ENCODE results near the gene COLGALT1.
"Not testable (repeated sequence)": the region's sequence is repeated elsewhere in the genome, so short reads cannot be mapped to it uniquely, and the experiment has no call there.

Gene COLGALT1

GRCh38 chr19:17580470-17581144 is 25.2 kb downstream of the COLGALT1 start:
- Mint-ChIP-seq H3K9me3 (no peaks in the 10 kb centered on the region), H3K27ac (no peak overlapping the region), H3K36me3 (peaks cover 44% of the 10 kb centered on the region), H3K27me3 (no peaks in the 10 kb centered on the region), H3K4me3 (no peak overlapping the region), H3K4me1 (peaks cover 7% of the 10 kb centered on the region)
- CTCF ChIA-PET, result no interaction called here
- DNase-seq, result no peak

DNA sequence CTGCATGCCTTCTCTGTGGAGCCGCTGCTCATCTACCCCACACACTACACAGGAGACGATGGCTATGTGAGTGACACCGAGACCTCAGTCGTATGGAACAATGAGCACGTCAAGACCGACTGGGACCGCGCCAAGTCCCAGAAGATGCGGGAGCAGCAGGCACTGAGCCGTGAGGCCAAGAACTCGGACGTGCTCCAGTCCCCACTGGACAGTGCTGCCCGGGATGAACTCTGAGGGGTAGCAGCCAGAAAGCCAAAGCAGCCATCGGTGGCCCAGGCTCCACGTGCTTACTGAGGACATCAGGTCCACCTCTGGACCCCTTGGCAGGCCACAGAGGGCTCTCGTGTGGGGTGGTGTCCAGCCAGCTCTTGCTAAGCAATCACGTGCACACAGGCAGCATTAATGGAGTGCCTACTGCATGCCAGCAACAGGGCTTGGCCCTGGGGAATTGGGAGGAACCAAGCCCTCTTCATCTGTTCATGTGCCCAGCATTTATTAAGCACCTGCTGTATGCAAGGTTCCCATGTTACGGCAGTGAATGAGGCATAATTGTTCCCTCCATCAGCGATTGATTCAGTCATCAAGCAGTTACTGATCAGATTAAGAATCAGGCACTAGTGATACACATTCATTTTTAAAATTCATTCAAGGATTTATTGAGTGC is 25.9 kb downstream of the COLGALT1 start:
- Mint-ChIP-seq H3K4me1 (peaks cover 7% of the 10 kb centered on the region), H3K9me3 (no peaks in the 10 kb centered on the region), H3K4me3 (no peak overlapping the region), H3K27me3 (no peaks in the 10 kb centered on the region), H3K36me3 (peaks cover 37% of the 10 kb centered on the region), H3K27ac (no peak overlapping the region)
- CTCF ChIA-PET, result no interaction called here
- no peak for DNase-seq

GRCh38 chr19:17582613-17583012 is 27.2 kb downstream of the COLGALT1 start:
- no peaks in the 10 kb centered on the region for H3K27me3 Mint-ChIP-seq
- no peak for DNase-seq
- CTCF ChIA-PET, result no interaction called here
- peaks cover 32% of the 10 kb centered on the region for H3K36me3 Mint-ChIP-seq
- no peak overlapping the region for H3K27ac Mint-ChIP-seq
- peaks cover 7% of the 10 kb centered on the region for H3K4me1 Mint-ChIP-seq
- no peaks in the 10 kb centered on the region for H3K9me3 Mint-ChIP-seq
- no peak overlapping the region for H3K4me3 Mint-ChIP-seq

GRCh38 chr19:17584132-17584531 is 28.7 kb downstream of the COLGALT1 start:
- peaks cover 7% of the 10 kb centered on the region for H3K4me1 Mint-ChIP-seq
- H3K27me3 Mint-ChIP-seq, result no peaks in the 10 kb centered on the region
- CTCF ChIA-PET, result no interaction called here
- H3K27ac Mint-ChIP-seq, result no peak overlapping the region
- H3K4me3 Mint-ChIP-seq, result no peak overlapping the region
- no peaks in the 10 kb centered on the region for H3K9me3 Mint-ChIP-seq
- DNase-seq, result no peak
- H3K36me3 Mint-ChIP-seq, result peaks cover 29% of the 10 kb centered on the region

DNA sequence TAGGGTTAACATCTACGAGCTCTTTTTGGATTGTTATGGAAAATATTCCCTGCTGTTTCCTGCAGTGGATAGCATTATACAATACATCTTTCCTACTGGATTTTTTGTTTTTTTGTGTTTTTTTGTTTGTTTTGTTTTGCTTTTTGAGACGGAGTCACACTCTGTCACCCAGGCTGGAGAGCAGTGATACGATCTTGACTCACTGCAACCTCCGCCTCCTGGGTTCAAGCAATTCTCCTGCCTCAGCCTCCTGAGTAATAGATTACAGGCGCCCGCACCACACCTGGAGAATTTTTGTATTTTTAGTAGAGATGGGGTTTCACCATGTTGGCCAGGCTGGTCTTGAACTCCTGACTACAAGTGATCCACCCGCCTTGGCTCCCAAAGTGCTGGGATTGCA is 29.9 kb downstream of the COLGALT1 start:
- H3K9me3 Mint-ChIP-seq, H3K4me1 Mint-ChIP-seq, DNase-seq, CTCF ChIA-PET, H3K27me3 Mint-ChIP-seq, H3K4me3 Mint-ChIP-seq, H3K27ac Mint-ChIP-seq: not testable (repeated sequence)
- peaks cover 16% of the 10 kb centered on the region for H3K36me3 Mint-ChIP-seq

DNA sequence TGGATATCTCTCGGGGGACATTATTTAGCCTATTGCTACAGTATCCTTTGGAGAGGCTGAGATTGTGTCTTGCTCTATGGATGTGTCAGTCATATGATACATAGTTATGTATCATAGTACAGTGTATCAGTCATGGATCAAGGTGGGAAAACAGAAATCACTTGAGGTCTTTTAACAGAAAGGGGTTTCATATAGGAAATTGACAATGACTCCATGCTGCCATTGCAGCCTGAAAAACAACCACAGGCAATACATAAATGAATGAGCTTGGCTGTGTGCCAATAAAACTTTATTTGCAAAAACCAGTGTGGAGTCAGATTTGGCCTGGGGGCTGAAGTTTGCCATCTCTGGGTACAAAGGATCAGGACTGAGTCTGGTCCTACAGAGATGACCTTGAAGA is 35.4 kb downstream of the COLGALT1 start:
- Mint-ChIP-seq H3K27me3 (peaks cover 10% of the 10 kb centered on the region), H3K4me3 (no peak overlapping the region), H3K36me3 (no peaks in the 10 kb centered on the region), H3K9me3 (no peaks in the 10 kb centered on the region), H3K27ac (no peak overlapping the region), H3K4me1 (no peaks in the 10 kb centered on the region)
- CTCF ChIA-PET, result no interaction called here
- no peak for DNase-seq

DNA sequence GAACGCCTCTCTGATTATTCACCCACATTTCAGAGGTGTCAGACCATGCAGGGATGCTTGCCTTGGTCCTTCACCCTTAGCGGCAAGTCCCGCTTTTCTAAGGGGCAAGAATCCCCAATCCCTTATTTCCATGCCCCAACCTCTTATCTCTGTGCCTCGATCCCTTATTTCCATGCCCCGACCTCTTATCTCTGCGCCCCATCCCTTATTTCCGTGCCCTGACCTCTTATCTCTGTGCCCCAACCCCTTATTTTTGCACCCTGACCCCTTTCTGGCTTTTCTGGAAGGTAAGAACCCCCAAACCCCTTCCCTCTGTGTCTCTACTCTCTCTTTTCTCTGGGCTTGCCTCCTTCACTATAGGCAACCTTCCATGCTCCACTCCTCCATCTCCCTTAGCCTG is 38.8 kb downstream of the COLGALT1 start:
- H3K27me3 Mint-ChIP-seq, result peaks cover 12% of the 10 kb centered on the region
- DNase-seq, H3K27ac Mint-ChIP-seq, H3K9me3 Mint-ChIP-seq, H3K4me3 Mint-ChIP-seq, CTCF ChIA-PET, H3K4me1 Mint-ChIP-seq, H3K36me3 Mint-ChIP-seq: not testable (repeated sequence)

GRCh38 chr19:17598063-17598462 is 42.6 kb downstream of the COLGALT1 start:
- H3K4me1 Mint-ChIP-seq, CTCF ChIA-PET, DNase-seq, H3K36me3 Mint-ChIP-seq, H3K4me3 Mint-ChIP-seq, H3K27ac Mint-ChIP-seq, H3K9me3 Mint-ChIP-seq: not testable (repeated sequence)
- peaks cover 33% of the 10 kb centered on the region for H3K27me3 Mint-ChIP-seq

GRCh38 chr19:17598953-17599352 is 43.5 kb downstream of the COLGALT1 start:
- Mint-ChIP-seq H3K4me3 (no peak overlapping the region), H3K36me3 (no peaks in the 10 kb centered on the region), H3K4me1 (peaks cover 6% of the 10 kb centered on the region), H3K9me3 (no peaks in the 10 kb centered on the region), H3K27me3 (peaks cover 42% of the 10 kb centered on the region), H3K27ac (no peak overlapping the region)
- DNase-seq, result no peak
- CTCF ChIA-PET, result no interaction called here

- peaks cover 6% of the 10 kb centered on the region for H3K4me1 Mint-ChIP-seq
- H3K27ac Mint-ChIP-seq, result no peak overlapping the region
- H3K9me3 Mint-ChIP-seq, result no peaks in the 10 kb centered on the region
- CTCF ChIA-PET, result no interaction called here
- H3K4me3 Mint-ChIP-seq, result no peak overlapping the region
- no peak for DNase-seq
- peaks cover 51% of the 10 kb centered on the region for H3K27me3 Mint-ChIP-seq
- H3K36me3 Mint-ChIP-seq, result no peaks in the 10 kb centered on the region
Observed at GRCh38 chr19:17599780-17600179, 44.3 kb downstream of the COLGALT1 start.

DNA sequence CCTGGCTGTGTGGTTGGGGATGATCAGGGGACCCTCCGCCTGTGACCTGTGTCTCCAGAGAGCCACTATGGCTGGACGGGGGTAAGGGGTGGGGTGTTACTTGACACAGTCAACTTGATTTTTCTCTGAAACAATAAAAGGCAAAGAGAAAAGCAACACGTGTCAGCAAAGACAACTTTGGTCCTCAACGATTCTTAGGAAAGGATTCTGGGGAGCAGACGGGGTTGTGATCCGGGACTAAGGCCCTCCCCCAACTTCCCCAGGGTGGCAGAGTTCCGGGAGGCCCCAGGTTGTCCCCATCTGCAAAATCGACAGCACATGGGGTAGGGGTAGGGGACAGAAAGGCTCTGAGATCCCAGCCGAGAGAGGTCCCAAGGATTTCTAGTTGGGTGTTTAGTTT is 46.2 kb downstream of the COLGALT1 start:
- peaks cover 60% of the 10 kb centered on the region for H3K27me3 Mint-ChIP-seq
- H3K36me3 Mint-ChIP-seq, result no peaks in the 10 kb centered on the region
- CTCF ChIA-PET, result no interaction called here
- H3K27ac Mint-ChIP-seq, result no peak overlapping the region
- H3K9me3 Mint-ChIP-seq, result no peaks in the 10 kb centered on the region
- H3K4me3 Mint-ChIP-seq, result no peak overlapping the region
- peaks cover 13% of the 10 kb centered on the region for H3K4me1 Mint-ChIP-seq
- no peak for DNase-seq

- Mint-ChIP-seq H3K27ac (no peak overlapping the region), H3K27me3 (peaks cover 64% of the 10 kb centered on the region), H3K4me3 (no peak overlapping the region), H3K9me3 (no peaks in the 10 kb centered on the region), H3K36me3 (no peaks in the 10 kb centered on the region), H3K4me1 (peaks cover 16% of the 10 kb centered on the region)
- CTCF ChIA-PET, result no interaction called here
- DNase-seq, result no peak
Observed at GRCh38 chr19:17602217-17602616, 46.8 kb downstream of the COLGALT1 start.

- Mint-ChIP-seq H3K4me3 (no peak overlapping the region), H3K9me3 (no peaks in the 10 kb centered on the region), H3K4me1 (peaks cover 16% of the 10 kb centered on the region), H3K27ac (no peak overlapping the region), H3K36me3 (no peaks in the 10 kb centered on the region), H3K27me3 (peaks cover 64% of the 10 kb centered on the region)
- no peak for DNase-seq
- CTCF ChIA-PET, result no interaction called here
Observed at GRCh38 chr19:17602872-17603510, 47.5 kb downstream of the COLGALT1 start.

DNA sequence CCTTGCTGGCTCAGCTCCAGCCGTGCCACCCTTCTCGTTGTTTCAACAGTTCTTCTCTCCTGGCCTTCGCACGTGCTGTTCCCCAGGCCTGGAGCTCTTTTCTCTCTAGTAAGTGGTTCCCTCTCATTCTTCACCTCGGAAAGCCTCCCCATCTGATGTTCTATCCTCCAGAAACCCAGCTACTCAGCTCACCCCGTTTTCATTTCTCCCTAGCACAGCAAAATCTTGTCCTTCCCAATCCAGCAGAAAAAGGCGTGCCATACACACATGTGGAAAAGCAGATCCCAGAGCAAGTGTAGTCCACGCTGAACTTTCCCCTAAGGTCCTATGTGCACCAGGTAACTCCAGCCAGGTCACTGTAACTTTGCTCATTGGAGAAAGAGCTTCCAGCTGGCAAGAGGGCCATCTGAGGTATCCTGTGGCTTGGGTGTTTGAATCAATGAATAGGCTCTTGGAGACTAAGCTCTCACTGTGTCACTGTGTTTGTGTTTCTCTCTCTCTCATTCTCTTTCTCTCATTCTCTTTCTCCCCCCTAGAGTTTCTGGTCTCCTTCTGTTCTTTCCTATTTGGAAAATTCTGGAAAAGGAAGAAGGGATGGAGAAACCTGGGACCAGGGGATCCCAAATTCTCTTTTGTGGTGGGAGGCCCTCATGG is 49.0 kb downstream of the COLGALT1 start:
- no peak for DNase-seq
- Mint-ChIP-seq H3K27ac (no peak overlapping the region), H3K36me3 (no peaks in the 10 kb centered on the region), H3K9me3 (no peaks in the 10 kb centered on the region), H3K27me3 (peaks cover 65% of the 10 kb centered on the region), H3K4me1 (peaks cover 10% of the 10 kb centered on the region), H3K4me3 (no peak overlapping the region)
- CTCF ChIA-PET, result interaction anchor here (0.6 to 1.4 kb wide), 3 partner anchors 9 to 296 kb away, joined by 3 read pairs; no protein-coding TSS in a partner anchor

Data from activated naive CD4-positive, alpha-beta T cell treated with anti-CD3 and anti-CD28 coated beads, Interleukin-2, amount 10 ng/mL, durations not matched to agents 7 days and 5 days (primary cell).